HG03558 (cell line): ENCODE data around the gene FIS1.
"Not testable (repeated sequence)": the region's sequence is repeated elsewhere in the genome, so short reads cannot be mapped to it uniquely, and the experiment has no call there.

Experiments
- ATAC-seq: cut with Tn5 transposase; IDR thresholded peaks from one replicate; pipeline ENCODE4 v1.9.1; 2021; ENCODE audit warnings: moderate number of reproducible peaks; ENCODE audit not compliant: unreplicated experiment; ENCODE audit errors: extremely low read depth

The FIS1 gene

GRCh38 chr7:101210143-101210542 lies 34.7 kb downstream of the FIS1 start:
- no peak for ATAC-seq

- no peak for ATAC-seq
These were observed 36.1 kb downstream of the FIS1 start for GRCh38 chr7:101208794-101209193.

- no peak for ATAC-seq
These were observed 37.4 kb downstream of the FIS1 start for GRCh38 chr7:101207459-101207858.

GRCh38 chr7:101206665-101207042 lies 38.2 kb downstream of the FIS1 start:
- no peak for ATAC-seq

GRCh38 chr7:101205901-101206664 lies 38.8 kb downstream of the FIS1 start:
- no peak for ATAC-seq

- not testable (repeated sequence) for ATAC-seq
These were observed 40.8 kb downstream of the FIS1 start for GRCh38 chr7:101203740-101204738.

- no peak for ATAC-seq
These were observed 42.3 kb downstream of the FIS1 start for GRCh38 chr7:101202603-101202918.

- ATAC-seq, result no peak
These were observed 42.9 kb downstream of the FIS1 start for GRCh38 chr7:101201695-101202602.

- no peak for ATAC-seq
These were observed 43.9 kb downstream of the FIS1 start, which contains the start of gene MOGAT3 for GRCh38 chr7:101200862-101201599. Gene MOGAT3 (minus strand): TSS chr7:101201036. CDS start chr7:101200854, 182 bp downstream.

- no peak for ATAC-seq
These were observed 44.4 kb downstream of the FIS1 start for GRCh38 chr7:101200504-101200861.

- not testable (repeated sequence) for ATAC-seq
These were observed 45.4 kb downstream of the FIS1 start for GRCh38 chr7:101199522-101199921.

GRCh38 chr7:101198476-101198875 lies 46.4 kb downstream of the FIS1 start:
- ATAC-seq, result no peak

GRCh38 chr7:101197991-101198390 lies 46.9 kb downstream of the FIS1 start:
- ATAC-seq, result no peak

GRCh38 chr7:101195884-101196283 lies 49.0 kb downstream of the FIS1 start:
- no peak for ATAC-seq
